Lower lobe of right lung (tissue), 2 donors: Measurements from ENCODE around the gene DIP2C. TPM values are rescaled to one million over a fixed set of nuclear protein-coding genes. Genes with fewer than 3 reads are reported as not detected.

Experiments used
- ATAC-seq, 2 donors: fragments of 200-7000 bp; cut with Tn5 transposase; one replicate each; pipeline ENCODE4 v1.9.1; 2020 to 2022; ENCODE audit warnings: mild to moderate bottlenecking in 2 of 2, moderate library complexity in 2 of 2
- DNase-seq: peaks from one replicate; pipeline ENCODE4 v3.0.0-alpha.2; 2020
- H3K27ac ChIP-seq: fragments of 200-600 bp; one replicate; pipeline ENCODE4 v1.8.0; 2022
- H3K27me3 ChIP-seq: fragments of 200-600 bp; one replicate; pipeline ENCODE4 v1.8.0; 2022; ENCODE audit warnings: low read depth
- H3K36me3 ChIP-seq: fragments of 200-600 bp; one replicate; pipeline ENCODE4 v1.8.0; 2022; ENCODE audit warnings: mild to moderate bottlenecking
- H3K4me1 ChIP-seq: fragments of 200-600 bp; one replicate; pipeline ENCODE4 v1.8.0; 2022
- H3K4me3 ChIP-seq: fragments of 200-600 bp; one replicate; pipeline ENCODE4 v1.8.0; 2022; ENCODE audit warnings: mild to moderate bottlenecking
- H3K9me3 ChIP-seq: fragments of 200-600 bp; one replicate; pipeline ENCODE4 v1.8.0; 2022
- intact Hi-C: fragments of 100-400 bp; cut with DNase I; formaldehyde crosslinking; loops from one replicate; pipeline ENCODE4 v1.11.0; 2022
- total RNA-seq: library from RNA; stranded (reverse); fragmentation: NEBNext Ultra II Directional; extraction: Animal tissue kit (Norgen Biotek cat#: 25700); gene quantifications from one replicate; pipeline ENCODE4 v1.2.1, GENCODE V29; 2021
- TF ChIP-seq, protein P1 (sequence below): fragments of 200-600 bp; IDR thresholded peaks from one replicate; pipeline ENCODE4 v1.8.0; 2022; ENCODE audit warnings: antibody characterized with exemption, mild to moderate bottlenecking
- donor health status: DM: no; HTN: yes; CAD: no; lungs with severe emphysema.

Gene DIP2C
- total RNA-seq, 1 donor from 2014 or later = 15.1 TPM

DNA sequence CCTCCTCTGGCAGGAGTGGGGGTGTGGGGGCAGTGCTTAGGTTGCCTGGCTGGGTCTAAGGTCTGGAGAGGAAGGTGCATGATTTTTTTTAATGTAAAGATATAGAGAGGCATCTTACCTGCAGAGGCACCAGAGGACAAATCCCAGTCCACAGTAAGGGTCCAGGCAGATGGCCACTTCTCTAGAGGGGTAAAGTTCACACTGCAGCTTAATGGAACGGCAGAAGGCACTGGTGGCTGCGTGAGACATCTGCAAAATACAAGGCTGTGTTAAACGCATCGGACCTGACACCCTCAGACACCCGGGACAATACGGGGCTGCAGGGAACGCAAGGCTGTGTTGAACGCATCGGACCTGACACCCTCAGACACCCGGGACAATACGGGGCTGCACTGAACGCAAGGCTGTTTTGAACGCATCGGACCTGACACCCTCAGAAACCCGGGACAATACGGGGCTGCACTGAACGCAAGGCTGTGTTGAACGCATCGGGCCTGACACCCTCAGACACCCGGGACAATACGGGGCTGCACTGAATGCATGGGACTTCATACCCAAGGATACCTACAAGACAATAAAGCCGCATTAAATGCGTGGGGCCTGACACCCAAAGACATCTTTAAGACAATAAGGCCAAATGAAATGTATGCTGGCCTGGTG lies 348.3 kb downstream of the DIP2C start:
- TF ChIP-seq, protein P1, sequence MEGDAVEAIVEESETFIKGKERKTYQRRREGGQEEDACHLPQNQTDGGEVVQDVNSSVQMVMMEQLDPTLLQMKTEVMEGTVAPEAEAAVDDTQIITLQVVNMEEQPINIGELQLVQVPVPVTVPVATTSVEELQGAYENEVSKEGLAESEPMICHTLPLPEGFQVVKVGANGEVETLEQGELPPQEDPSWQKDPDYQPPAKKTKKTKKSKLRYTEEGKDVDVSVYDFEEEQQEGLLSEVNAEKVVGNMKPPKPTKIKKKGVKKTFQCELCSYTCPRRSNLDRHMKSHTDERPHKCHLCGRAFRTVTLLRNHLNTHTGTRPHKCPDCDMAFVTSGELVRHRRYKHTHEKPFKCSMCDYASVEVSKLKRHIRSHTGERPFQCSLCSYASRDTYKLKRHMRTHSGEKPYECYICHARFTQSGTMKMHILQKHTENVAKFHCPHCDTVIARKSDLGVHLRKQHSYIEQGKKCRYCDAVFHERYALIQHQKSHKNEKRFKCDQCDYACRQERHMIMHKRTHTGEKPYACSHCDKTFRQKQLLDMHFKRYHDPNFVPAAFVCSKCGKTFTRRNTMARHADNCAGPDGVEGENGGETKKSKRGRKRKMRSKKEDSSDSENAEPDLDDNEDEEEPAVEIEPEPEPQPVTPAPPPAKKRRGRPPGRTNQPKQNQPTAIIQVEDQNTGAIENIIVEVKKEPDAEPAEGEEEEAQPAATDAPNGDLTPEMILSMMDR = no peak
- intact Hi-C loops = no loop called here
- ATAC-seq (no peak), DNase-seq (no peak)
- no peaks in the 10 kb centered on the region for H3K27me3 ChIP-seq
- H3K4me3 ChIP-seq = no peak overlapping the region
- H3K9me3 ChIP-seq = no peaks in the 10 kb centered on the region
- no peaks in the 10 kb centered on the region for H3K4me1 ChIP-seq
- peaks cover 50% of the 10 kb centered on the region for H3K36me3 ChIP-seq
- H3K27ac ChIP-seq = no peak overlapping the region

DNA sequence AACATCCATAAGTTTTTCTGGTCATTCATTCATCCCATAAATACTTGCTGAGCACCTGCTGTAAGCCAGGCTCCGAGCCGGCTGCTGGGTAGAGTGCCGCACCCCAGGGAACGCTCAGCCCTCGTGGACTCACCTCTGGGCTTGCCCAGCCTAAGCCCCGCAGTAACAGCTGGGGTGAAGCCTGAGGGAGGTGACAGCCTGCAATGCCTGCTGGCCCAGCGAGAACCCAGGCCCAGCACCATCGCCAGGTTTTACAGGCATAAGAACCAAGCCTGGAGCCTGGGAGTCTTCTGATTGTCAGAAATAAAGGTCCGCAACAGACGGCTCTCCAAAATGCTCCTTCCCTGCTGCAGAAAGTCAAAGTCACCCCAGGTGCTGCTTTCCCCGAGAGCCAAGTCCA lies 348.8 kb downstream of the DIP2C start:
- H3K4me1 ChIP-seq = no peaks in the 10 kb centered on the region
- ATAC-seq (no peak), DNase-seq (no peak)
- no peak overlapping the region for H3K27ac ChIP-seq
- H3K4me3 ChIP-seq = no peak overlapping the region
- intact Hi-C loops = no loop called here
- TF ChIP-seq, protein P1 = no peak
- no peaks in the 10 kb centered on the region for H3K27me3 ChIP-seq
- H3K36me3 ChIP-seq = peaks cover 50% of the 10 kb centered on the region
- no peaks in the 10 kb centered on the region for H3K9me3 ChIP-seq

DNA sequence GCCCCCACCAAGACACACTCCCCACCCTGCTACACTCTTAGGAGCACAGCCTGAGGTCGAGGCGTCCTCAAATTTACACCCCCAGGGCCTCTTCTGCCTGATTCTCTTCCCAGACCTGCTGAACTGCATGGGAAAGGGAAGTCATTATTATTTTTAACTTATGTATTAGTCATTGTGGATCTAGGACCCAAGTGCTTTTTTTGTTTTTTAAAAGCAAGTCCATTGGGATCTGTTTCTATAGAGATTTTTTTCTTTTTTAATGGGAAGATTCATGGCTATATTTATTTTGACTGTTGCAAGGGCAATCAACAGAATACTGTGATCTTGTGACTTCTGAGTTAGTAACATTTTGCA lies 350.5 kb downstream of the DIP2C start:
- Histone ChIP-seq H3K36me3 (peaks cover 42% of the 10 kb centered on the region), H3K9me3 (no peaks in the 10 kb centered on the region), H3K27ac (no peak overlapping the region), H3K4me3 (no peak overlapping the region), H3K4me1 (no peaks in the 10 kb centered on the region), H3K27me3 (no peaks in the 10 kb centered on the region)
- no peak for DNase-seq
- TF ChIP-seq, protein P1 = no peak
- ATAC-seq = no peak
- intact Hi-C loops = no loop called here

DNA sequence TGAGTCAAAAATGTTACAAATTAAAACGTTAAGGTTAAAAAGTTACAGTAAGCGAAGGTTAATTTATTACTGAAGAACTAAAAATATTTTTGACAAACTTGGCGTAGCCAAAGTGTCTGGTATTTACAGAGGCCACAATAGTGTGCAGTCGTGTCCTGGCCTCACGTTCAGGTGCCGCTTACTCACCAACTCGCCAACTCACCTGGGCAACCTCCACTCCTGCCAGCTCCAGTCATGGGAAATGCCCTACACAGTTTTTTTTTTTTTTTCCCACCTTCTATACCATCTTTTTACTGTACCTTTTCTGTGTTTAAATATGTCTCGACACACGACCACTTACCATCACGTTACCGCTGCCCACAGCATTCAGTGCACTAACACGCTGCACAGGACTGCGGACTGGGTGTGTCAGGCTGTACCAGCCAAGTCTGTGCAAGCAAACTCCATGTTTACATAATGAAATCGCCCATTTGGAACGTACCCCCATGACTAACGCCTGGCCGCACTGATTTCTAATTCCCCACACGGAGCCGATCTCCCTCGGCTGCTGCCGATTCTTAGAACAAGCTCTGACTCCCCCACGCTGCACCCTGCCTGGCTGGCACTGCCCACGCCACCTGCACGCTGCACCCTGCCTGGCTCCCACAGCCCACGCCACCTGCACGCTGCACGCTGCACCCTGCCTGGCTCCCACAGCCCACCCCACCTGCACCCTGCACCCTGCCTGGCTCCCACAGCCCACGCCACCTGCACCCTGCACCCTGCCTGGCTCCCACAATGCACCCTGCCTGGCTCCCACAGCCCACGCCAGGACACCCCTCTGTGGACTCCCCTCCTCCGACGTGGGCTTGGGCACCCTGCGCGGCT lies 351.1 kb downstream of the DIP2C start:
- no peaks in the 10 kb centered on the region for H3K27me3 ChIP-seq
- DNase-seq = no peak
- no peak overlapping the region for H3K4me3 ChIP-seq
- ATAC-seq = peak; percentile 18 to 27
- peaks cover 36% of the 10 kb centered on the region for H3K36me3 ChIP-seq
- TF ChIP-seq, protein P1 = no peak
- no peaks in the 10 kb centered on the region for H3K9me3 ChIP-seq
- no peak overlapping the region for H3K27ac ChIP-seq
- intact Hi-C loops = no loop called here
- H3K4me1 ChIP-seq = no peaks in the 10 kb centered on the region

DNA sequence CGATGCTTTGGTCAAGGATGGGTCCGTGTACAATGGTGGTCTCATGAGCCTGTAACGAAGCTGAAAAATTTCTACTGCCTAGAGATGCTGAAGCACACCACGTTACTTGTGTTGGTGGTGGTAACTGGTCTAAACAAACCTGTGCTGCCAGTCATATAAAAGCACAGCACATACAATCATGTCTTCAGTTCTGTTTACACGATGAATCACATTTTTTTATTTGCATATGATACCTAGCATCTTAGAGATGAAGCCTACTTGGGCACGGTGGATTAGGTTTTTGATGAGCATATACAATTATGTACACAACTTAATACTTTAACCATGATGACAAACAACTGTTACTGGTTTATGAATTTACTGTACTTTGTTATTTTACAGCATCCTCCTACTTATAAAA lies 353.2 kb downstream of the DIP2C start:
- TF ChIP-seq, protein P1 = no peak
- DNase-seq (no peak), ATAC-seq (no peak)
- Histone ChIP-seq H3K4me3 (no peak overlapping the region), H3K36me3 (peaks cover 25% of the 10 kb centered on the region), H3K27me3 (no peaks in the 10 kb centered on the region), H3K27ac (no peak overlapping the region), H3K9me3 (no peaks in the 10 kb centered on the region), H3K4me1 (no peaks in the 10 kb centered on the region)
- intact Hi-C loops = no loop called here
